H1 (cell line): ENCODE results near the gene KLF7. TPM values are rescaled to one million over a fixed set of nuclear protein-coding genes. Genes with fewer than 3 reads are reported as not detected.

Source experiments
- ATF2 ChIP-seq: IDR thresholded peaks from 2 replicates; pipeline ENCODE4 v1.6.1; 2012; ENCODE audit warnings: low read length, inconsistent platforms
- CHD7 ChIP-seq: fragments of 300-600 bp; sonication (generic); IDR thresholded peaks from 2 replicates; pipeline ENCODE4 v1.7.1; 2012; ENCODE audit warnings: low read length, moderate library complexity, mild to moderate bottlenecking, inconsistent platforms; ENCODE audit not compliant: insufficient replicate concordance
- KDM5A ChIP-seq: fragments of 200-600 bp; IDR thresholded peaks from 2 replicates; pipeline ENCODE4 v1.7.1; 2012; ENCODE audit warnings: mild to moderate bottlenecking, low read length, inconsistent platforms, mixed read lengths
- NRF1 ChIP-seq: IDR thresholded peaks from 2 replicates; pipeline ENCODE4 v1.6.1; 2011; ENCODE audit warnings: mild to moderate bottlenecking, low read depth, low read length, improper control_type of control experiment
- SAP30 ChIP-seq: fragments of 300-600 bp; sonication (generic); IDR thresholded peaks from 2 replicates; pipeline ENCODE4 v1.7.1; 2012; ENCODE audit warnings: low read length, moderate library complexity, mild to moderate bottlenecking, inconsistent platforms; ENCODE audit not compliant: insufficient read depth, insufficient replicate concordance
- SIN3A ChIP-seq, 2 experiments: IDR thresholded peaks in 1 of 2; conservative IDR thresholded peaks in 1 of 2; 2 replicates each; pipeline ENCODE4 v1.6.1; 2011 to 2012; ENCODE audit warnings: low read length in 2 of 2, improper control_type of control experiment in 1 of 2, low read depth in 1 of 2, mild to moderate bottlenecking in 1 of 2
- polyA plus RNA-seq, 7 experiments: library from polyadenylated mRNA; depleted of rRNA in 3 of 7; stranded (reverse) in 5 of 7; unstranded in 2 of 7; fragments of >200 nt in 5 of 7; fragments of 200-250 nt in 2 of 7; gene quantifications; 1 replicate in 5 of 7; 2 replicates in 1 of 7; 4 replicates in 1 of 7; pipeline versions ENCODE4 v1.2.1 to v1.2.3, GENCODE V29; 2011 to 2013; ENCODE audit warnings: missing spikeins in 2 of 7, mixed read lengths in 2 of 7
- total RNA-seq: library from RNA; stranded (reverse); fragmentation: NEBNext Ultra II Directional; extraction: Animal tissue kit (Norgen Biotek cat#: 25700); gene quantifications from 2 replicates; pipeline ENCODE4 v1.2.1, GENCODE V29; 2021

The KLF7 gene
- total and polyA plus RNA-seq, 2 of the 8 experiments (the other 6 are each of a cell fraction or from before 2014, with no cell fraction given): 9.6 to 23.3 TPM

GRCh38 chr2:207165121-207166038, at the start of gene KLF7 (continued):
- TF ChIP-seq CHD7: no peak
- no peak for TF ChIP-seq KDM5A
- no peak for TF ChIP-seq SAP30
- TF ChIP-seq ATF2: no peak
- TF ChIP-seq SIN3A (conservative IDR thresholded peaks at IDR 0.05 in 1 of 2, IDR thresholded peaks at IDR 0.05 in 1 of 2; ENCODE audit: low read depth in 1 of 2, low read length in 2 of 2): peak in 1 of 2 experiments; percentile 16; a peak in 1 of 4 replicates
- TF ChIP-seq NRF1: 0 out of 2 replicates have a peak, but pooled peaks have one; percentile 14
